ENCODE measurements around the gene EPN3. TPM values are rescaled to one million over a fixed set of nuclear protein-coding genes. Genes with fewer than 3 reads are reported as not detected.

The EPN3 gene
- total RNA-seq, 2 donors from 2014 or later, result not detected

GRCh38 chr17:50590946-50591737 is 58.6 kb downstream of the EPN3 start:
- no peak overlapping the region for H3K4me3 Mint-ChIP-seq
- H3K27me3 Mint-ChIP-seq, result no peaks in the 10 kb centered on the region
- H3K36me3 Mint-ChIP-seq, result no peaks in the 10 kb centered on the region
- H3K9me3 Mint-ChIP-seq, result no peaks in the 10 kb centered on the region
- H3K4me1 Mint-ChIP-seq (ENCODE audit: low read depth in 2 of 2), result no peaks in the 10 kb centered on the region
- no peak overlapping the region for H3K27ac Mint-ChIP-seq
- ATAC-seq, result no peak
- no peak for DNase-seq (ENCODE audit: low spot score)

- no peaks in the 10 kb centered on the region for H3K4me1 Mint-ChIP-seq (ENCODE audit: low read depth in 2 of 2)
- no peak overlapping the region for H3K4me3 Mint-ChIP-seq
- no peak overlapping the region for H3K27ac Mint-ChIP-seq
- H3K27me3 Mint-ChIP-seq, result no peaks in the 10 kb centered on the region
- ATAC-seq, result no peak
- H3K9me3 Mint-ChIP-seq, result no peaks in the 10 kb centered on the region
- H3K36me3 Mint-ChIP-seq, result no peaks in the 10 kb centered on the region
- DNase-seq (ENCODE audit: low spot score), result no peak
Measured at GRCh38 chr17:50593321-50593720, 60.8 kb downstream of the EPN3 start.

Other genes with a start within 250 kb of the EPN3 start
- 10 to 100 TPM; 19.6 to 27.1 TPM for gene XYLT2, start 186.6 kb upstream of the EPN3 start, total RNA-seq
- gene MRPL27, start 159.6 kb upstream of the EPN3 start, total RNA-seq, result 10 to 100 TPM; 62.7 to 77.7 TPM
- gene EME1, start 159.5 kb upstream of the EPN3 start, total RNA-seq, result 10 to 100 TPM; 15.8 to 40.2 TPM
- gene LRRC59, start 135.2 kb upstream of the EPN3 start, total RNA-seq, result 100 to 1,000 TPM in 1 of 2 donors, 10 to 100 TPM in 1; 90.8 to 138 TPM
- gene ACSF2, start 106.5 kb upstream of the EPN3 start, total RNA-seq, result 10 to 100 TPM in 1 of 2 donors, 1 to 10 TPM in 1; 6.9 to 13.4 TPM
- gene CHAD, start 63.9 kb upstream of the EPN3 start, total RNA-seq, result not detected
- gene RSAD1, start 53.9 kb upstream of the EPN3 start, total RNA-seq, result 10 to 100 TPM; 34.3 to 54.2 TPM
- 1 to 10 TPM; 1.1 to 2.8 TPM for gene MYCBPAP, start 24.3 kb upstream of the EPN3 start, total RNA-seq
- 10 to 100 TPM; 15.3 to 25.6 TPM for gene SPATA20, start 14.4 kb downstream of the EPN3 start, total RNA-seq
- not detected for gene CACNA1G, start 28.0 kb downstream of the EPN3 start, total RNA-seq
- not detected for gene ABCC3, start 102.1 kb downstream of the EPN3 start, total RNA-seq
- 10 to 100 TPM; 38.4 to 44.7 TPM for gene ANKRD40, start 175.2 kb downstream of the EPN3 start, total RNA-seq
- gene LUC7L3, start 186.9 kb downstream of the EPN3 start, total RNA-seq, result 100 to 1,000 TPM in 1 of 2 donors, 10 to 100 TPM in 1; 81.8 to 234 TPM
- not detected for gene ANKRD40CL, start 234.8 kb downstream of the EPN3 start, total RNA-seq

All from natural killer cell treated with Interleukin-12 subunit alpha and Interleukin-12 subunit beta and Interleukin-15 and Interleukin-18, amount 100 ng/mL, for 72 hours (primary cell).